ENCODE results near the gene UTP4. TPM values are rescaled to one million over a fixed set of nuclear protein-coding genes. Genes with fewer than 3 reads are reported as not detected.

The UTP4 gene
- polyA plus RNA-seq, 3 donors: 57.3 to 69.2 (median 59.6) TPM

- no peak for DNase-seq (ENCODE audit: extremely low read depth in 1 of 11, low read depth in 9 of 11, low spot score in 4 of 11)
These were observed 25.0 kb upstream of the UTP4 start for GRCh38 chr16:69107316-69107962.

DNA sequence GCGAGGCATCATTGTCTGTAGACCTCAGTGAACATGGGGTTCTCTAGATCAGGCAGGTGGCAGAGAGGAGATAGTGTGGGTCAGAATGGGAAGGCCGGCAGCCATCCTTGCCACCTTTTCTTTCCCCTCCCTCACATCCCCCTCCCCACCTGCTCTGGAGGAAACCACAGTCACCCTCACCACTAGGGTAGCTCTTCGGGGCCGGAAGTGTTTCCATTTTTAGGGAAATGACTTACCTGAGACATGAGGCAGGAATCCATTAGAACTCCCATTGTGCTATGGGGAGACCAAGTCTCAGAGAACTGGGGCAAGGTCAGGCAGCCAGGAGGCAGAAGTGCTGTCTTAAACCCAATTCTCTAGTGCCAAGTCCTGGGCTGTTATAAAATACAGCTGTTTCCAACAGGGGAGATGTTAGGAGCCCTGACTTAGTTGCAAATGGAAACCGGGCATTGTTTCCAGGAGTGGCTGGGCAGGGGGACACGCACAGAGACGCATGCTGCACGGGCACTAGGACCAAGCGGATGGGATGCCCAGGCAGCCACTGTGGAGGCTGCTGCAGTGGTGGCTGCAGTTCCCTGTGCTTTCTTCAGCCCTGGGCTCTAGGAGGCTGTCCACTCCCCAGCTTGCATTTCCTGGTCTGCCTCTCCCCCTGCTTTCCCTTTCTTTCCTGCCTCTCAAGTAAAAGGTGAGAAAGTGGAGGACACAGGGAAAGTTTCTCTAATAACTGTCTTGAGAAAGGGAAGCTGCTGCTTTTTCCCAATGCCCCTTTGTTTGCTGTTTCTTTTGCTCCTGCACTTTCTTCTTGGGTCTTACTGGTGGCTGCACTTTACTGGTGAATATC is 24.2 kb upstream of the UTP4 start:
- DNase-seq (ENCODE audit: extremely low read depth in 1 of 11, low read depth in 9 of 11, low spot score in 4 of 11): no peak

DNA sequence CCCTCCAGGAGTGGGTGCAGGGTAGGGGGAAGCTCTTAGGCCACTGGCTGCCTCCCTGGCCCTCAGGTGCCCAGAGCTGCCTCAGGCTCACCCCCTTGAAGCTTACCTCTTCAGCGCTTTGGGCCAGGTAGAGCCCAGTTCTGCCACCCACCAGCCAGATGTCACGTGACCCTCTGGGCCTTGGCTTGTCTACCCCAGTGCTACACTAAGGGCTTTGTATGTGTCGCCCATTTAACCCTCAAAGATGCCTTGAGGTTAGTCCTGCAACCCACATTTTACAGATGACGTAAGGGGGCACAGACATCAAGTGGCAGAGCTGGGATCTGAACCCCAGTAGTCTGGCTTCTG is 23.6 kb upstream of the UTP4 start:
- no peak for DNase-seq (ENCODE audit: extremely low read depth in 1 of 11, low read depth in 9 of 11, low spot score in 4 of 11)

DNA sequence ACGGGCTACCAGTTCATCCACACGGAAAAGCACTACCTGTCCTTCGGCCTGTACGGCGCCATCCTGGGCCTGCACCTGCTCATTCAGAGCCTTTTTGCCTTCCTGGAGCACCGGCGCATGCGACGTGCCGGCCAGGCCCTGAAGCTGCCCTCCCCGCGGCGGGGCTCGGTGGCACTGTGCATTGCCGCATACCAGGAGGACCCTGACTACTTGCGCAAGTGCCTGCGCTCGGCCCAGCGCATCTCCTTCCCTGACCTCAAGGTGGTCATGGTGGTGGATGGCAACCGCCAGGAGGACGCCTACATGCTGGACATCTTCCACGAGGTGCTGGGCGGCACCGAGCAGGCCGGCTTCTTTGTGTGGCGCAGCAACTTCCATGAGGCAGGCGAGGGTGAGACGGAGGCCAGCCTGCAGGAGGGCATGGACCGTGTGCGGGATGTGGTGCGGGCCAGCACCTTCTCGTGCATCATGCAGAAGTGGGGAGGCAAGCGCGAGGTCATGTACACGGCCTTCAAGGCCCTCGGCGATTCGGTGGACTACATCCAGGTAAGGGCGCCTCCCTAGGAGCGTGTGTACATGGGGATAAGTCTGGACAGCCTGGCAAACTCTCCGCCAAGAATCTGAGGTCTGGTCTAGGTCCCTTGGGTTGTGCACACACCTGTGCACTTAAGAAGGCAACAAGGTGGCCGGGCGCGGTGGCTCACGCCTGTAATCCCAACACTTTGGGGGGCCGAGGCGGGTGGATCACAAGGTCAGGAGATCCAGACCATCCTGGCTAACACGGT is 22.8 kb upstream of the UTP4 start:
- DNase-seq (ENCODE audit: extremely low read depth in 1 of 11, low read depth in 9 of 11, low spot score in 4 of 11): no peak

GRCh38 chr16:69110406-69110805 is 22.0 kb upstream of the UTP4 start:
- no peak for DNase-seq (ENCODE audit: extremely low read depth in 1 of 11, low read depth in 9 of 11, low spot score in 4 of 11)

DNA sequence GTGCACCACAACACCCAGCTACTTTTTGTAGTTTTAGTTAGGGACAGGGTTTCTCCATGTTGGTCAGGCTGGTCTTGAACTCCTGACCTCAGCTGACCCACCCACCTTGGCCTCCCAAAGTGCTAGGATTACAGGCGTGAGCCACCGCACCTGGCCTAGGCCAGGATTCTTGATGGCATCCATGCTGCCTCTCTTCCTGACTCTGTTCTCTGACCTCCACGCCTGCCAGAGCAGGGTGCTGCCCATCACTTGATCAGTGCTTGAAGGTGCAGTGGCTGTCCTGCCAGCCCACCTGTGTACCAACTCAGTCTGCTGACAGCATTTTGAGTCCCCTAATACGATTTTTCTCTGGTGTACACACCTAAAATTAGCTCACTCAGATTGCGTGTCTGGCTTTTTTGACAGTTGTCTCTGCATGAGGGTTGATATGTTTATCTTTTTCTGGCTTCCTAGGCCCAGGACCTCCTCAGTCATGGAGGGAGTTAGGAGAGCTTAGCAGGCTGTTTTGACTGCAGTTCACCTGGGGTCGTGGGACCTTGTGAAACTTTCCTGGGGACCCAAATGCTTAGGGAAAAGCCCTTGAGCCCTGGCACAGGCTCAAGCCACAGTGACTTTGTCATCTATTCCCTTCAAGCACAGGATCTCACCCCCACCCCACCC is 21.1 kb upstream of the UTP4 start:
- no peak for DNase-seq (ENCODE audit: extremely low read depth in 1 of 11, low read depth in 9 of 11, low spot score in 4 of 11)

DNA sequence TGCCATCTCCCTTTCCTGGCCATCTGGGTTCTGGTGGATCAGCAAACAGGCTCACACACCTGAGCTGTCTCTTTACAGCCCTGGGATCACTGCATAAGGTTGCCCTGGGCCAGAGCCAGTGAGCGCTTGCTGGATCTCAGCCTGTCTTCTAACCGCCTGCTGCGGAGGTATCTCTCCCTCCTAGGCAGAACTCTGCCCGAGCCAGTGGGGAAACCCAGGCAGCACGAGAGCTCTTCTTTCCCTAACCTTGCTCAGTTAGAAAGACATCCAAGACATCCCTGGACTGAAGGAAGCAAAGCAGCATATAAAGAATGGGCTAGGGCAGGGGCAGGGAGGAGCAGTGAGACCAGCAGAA is 20.6 kb upstream of the UTP4 start:
- DNase-seq (ENCODE audit: extremely low read depth in 1 of 11, low read depth in 9 of 11, low spot score in 4 of 11): no peak

- no peak for DNase-seq (ENCODE audit: extremely low read depth in 1 of 11, low read depth in 9 of 11, low spot score in 4 of 11)
These were observed 19.9 kb upstream of the UTP4 start for GRCh38 chr16:69112285-69113129.

- DNase-seq (ENCODE audit: extremely low read depth in 1 of 11, low read depth in 9 of 11, low spot score in 4 of 11): no peak
These were observed 19.2 kb upstream of the UTP4 start for GRCh38 chr16:69113216-69113615.

DNA sequence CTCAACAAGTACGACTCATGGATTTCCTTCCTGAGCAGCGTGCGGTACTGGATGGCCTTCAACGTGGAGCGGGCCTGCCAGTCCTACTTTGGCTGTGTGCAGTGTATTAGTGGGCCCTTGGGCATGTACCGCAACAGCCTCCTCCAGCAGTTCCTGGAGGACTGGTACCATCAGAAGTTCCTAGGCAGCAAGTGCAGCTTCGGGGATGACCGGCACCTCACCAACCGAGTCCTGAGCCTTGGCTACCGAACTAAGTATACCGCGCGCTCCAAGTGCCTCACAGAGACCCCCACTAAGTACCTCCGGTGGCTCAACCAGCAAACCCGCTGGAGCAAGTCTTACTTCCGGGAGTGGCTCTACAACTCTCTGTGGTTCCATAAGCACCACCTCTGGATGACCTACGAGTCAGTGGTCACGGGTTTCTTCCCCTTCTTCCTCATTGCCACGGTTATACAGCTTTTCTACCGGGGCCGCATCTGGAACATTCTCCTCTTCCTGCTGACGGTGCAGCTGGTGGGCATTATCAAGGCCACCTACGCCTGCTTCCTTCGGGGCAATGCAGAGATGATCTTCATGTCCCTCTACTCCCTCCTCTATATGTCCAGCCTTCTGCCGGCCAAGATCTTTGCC is 18.0 kb upstream of the UTP4 start:
- no peak for DNase-seq (ENCODE audit: extremely low read depth in 1 of 11, low read depth in 9 of 11, low spot score in 4 of 11)

GRCh38 chr16:69114976-69115355 is 17.5 kb upstream of the UTP4 start:
- no peak for DNase-seq (ENCODE audit: extremely low read depth in 1 of 11, low read depth in 9 of 11, low spot score in 4 of 11)

DNA sequence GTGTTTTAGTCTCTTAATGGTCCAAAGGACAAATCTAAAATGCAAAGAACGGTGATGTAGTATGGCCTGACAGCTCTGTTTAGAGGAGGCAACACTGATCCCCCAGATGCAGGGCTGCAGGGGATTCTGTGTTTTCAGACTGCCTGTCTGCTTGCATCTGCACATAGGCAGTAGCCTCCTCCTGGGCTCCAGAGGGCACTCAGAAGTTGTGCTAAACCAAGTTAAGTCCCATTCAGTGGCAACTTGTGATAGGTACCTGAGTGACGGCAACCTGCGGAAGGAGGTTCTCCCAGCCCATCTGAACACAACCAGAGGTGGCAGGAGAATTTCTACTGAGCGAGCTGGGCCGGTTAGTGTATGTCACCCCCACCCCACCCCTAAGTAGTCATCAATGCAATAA is 17.1 kb upstream of the UTP4 start:
- DNase-seq (ENCODE audit: extremely low read depth in 1 of 11, low read depth in 9 of 11, low spot score in 4 of 11): no peak

DNA sequence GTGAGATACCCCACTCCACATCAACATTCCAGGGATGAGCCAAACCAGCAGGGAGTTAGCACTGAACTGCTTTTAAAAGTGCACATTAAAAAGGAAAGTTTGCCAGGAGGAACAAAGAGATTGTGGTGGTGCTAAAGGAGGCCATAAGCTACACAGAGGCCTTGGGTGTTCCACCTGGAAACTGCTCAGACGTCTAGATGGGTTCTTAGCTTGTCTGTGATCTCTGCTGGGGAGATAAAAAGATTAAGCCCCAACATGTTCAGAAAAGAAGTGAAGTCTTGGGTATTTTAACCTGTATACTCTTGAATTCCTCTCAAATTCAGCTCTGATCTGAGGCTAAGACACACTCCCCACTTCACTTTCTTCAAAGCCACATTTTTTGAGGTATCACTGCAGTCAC is 16.6 kb upstream of the UTP4 start:
- no peak for DNase-seq (ENCODE audit: extremely low read depth in 1 of 11, low read depth in 9 of 11, low spot score in 4 of 11)

DNA sequence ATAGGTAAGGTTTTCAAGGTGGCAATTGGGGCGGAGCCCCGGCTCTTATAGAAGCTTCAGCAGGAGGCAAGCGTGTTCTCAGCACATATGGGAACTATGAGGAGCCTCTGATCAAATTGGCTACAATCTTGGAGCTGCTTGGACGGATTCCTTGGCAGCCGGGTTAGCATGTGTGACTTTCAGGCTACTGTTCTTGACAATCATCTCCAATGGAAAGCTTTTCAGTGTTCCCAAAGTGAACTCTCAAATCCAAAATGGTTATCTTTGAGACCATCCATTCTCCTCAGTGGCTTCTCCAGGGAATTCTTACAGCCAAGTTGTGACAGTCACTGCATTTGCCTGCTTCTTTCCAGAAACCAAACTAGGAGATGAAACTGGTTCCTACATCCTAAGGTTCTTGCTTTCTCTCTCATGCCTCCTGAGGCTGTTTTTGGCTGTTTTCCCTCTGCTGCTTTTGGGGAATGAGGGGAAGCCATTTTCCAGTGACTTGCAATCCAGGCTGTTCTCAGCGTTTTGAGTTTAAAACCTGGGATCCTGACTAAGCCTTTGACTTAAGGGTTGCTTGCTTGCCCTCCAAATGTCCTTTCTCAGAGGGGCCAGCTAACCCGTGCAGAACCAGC is 16.1 kb upstream of the UTP4 start:
- no peak for DNase-seq (ENCODE audit: extremely low read depth in 1 of 11, low read depth in 9 of 11, low spot score in 4 of 11)

DNA sequence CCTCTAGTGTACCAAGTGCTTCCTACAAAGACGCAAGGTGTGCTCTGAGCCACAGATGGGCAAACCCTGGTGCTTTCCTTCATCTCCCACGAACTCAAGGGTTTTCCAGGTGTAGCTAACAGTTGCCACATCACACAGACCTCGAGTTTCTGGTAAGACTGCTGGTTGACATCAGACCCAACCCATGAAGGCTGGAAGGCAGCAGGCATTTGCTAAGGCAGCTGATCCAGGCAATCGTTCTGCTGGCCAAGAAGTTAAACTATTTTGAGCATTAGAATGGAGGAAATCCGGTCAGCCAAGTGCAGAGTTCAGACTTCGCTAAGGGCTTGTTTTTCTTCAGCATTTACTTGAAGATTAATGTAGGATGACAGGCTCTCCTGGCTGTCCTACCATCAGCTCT is 15.5 kb upstream of the UTP4 start:
- DNase-seq (ENCODE audit: extremely low read depth in 1 of 11, low read depth in 9 of 11, low spot score in 4 of 11): no peak

DNA sequence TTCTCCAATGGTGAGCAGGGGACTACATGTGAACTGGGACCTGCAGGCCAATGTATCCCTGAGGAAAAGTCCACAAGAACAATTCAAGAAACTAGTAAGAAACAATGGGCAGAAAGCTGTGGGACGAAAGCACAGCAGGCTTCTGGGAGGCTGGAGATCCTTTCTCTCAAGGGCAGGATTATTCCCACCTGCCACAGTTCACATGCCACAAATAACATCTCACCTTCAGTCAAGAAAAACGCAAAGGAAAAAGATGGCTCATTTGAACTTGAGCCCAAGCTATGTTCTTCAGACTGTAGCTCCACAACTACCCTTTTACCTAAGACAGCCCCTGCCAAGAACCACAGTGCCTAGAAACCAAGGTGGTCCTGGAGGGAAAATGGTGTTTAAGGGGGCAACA is 14.0 kb upstream of the UTP4 start:
- DNase-seq (ENCODE audit: extremely low read depth in 1 of 11, low read depth in 9 of 11, low spot score in 4 of 11): no peak

DNA sequence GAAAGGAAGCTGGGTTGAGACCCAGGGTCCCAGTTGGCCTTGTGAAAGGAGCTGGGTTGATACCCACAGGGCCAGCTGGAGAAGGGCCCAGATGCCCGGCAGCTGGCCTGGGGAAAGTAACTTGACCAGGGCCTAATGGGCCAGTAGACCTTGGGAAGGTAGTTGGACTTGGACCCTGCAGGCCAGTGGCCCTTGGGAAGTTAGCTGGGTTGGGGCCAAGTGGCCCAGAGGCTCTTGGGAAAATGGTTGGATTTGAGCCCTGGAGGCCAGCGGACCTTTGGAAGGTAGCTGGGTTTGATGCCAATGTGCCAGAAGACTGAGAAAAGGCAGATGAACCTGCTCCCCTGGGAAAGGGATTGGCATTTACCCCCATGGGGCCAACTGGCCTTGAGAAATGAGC is 13.5 kb upstream of the UTP4 start:
- no peak for DNase-seq (ENCODE audit: extremely low read depth in 1 of 11, low read depth in 9 of 11, low spot score in 4 of 11)

DNA sequence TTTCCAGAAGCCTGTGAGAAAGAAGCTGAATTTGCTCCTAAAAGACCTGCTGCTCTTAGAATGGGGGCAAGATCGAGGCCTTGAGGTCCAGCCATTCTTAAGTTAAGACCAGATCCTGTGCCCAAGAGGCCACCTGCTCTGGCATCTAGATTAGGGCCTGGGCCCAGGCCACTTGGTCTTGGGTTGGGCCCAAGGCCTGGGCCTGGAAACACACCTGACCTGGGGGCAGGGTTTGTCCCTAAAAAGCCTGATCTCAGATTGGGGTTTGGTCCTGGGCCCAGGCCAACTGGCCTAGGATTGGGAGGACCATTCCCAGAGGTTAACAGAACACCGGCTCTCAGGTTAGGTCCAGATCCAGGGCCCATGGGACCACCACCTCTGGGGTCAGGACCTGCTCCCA is 12.9 kb upstream of the UTP4 start:
- DNase-seq (ENCODE audit: extremely low read depth in 1 of 11, low read depth in 9 of 11, low spot score in 4 of 11): no peak

All from renal cortex interstitium (tissue), 11 donors.